ENCODE data around the gene EXTL1. TPM values are rescaled to one million over a fixed set of nuclear protein-coding genes. Genes with fewer than 3 reads are reported as not detected.

Gene EXTL1
- total RNA-seq, 2 donors from 2014 or later, result 0.79 to 1.4 TPM

DNA sequence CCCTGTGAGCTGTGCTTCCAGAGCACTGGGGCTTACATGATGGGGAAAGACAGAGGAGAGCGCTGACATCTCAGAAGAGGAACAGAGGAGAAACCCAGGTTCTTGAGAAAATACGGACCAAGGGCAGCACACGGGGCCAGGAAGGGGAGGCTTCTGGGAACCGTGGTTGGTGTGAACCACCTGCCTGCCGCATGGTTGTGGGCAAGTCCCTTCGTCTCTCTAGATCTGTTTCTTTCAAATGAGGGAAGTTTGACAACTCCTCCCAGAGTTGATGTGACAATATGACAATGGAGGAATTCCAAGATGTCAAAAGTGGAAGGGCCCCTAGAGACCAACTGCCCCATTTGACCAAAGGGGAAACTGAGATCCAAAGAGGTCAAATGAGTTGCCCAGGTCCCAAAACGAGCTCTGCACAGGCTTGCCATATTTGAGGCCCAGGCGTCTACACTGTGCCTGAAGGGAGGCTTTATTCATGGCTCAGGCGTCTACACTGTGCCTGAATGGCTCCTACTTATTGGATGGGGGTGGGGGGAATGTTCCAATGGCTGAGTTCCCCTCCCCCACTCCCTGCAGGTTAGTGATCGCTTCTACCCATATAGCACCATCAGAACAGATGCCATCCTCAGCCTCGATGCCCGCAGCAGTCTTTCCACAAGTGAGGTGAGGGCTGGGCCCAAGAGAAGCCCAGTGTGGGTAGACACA is 11.2 kb downstream of the EXTL1 start:
- no peaks in the 10 kb centered on the region for H3K36me3 ChIP-seq
- H3K4me1 ChIP-seq, result peaks cover 0 to 17% of the 10 kb centered on the region in 2 donors
- no peak overlapping the region for H3K4me3 ChIP-seq
- DNase-seq (ENCODE audit: low spot score), result no peak
- TF ChIP-seq, protein P1, sequence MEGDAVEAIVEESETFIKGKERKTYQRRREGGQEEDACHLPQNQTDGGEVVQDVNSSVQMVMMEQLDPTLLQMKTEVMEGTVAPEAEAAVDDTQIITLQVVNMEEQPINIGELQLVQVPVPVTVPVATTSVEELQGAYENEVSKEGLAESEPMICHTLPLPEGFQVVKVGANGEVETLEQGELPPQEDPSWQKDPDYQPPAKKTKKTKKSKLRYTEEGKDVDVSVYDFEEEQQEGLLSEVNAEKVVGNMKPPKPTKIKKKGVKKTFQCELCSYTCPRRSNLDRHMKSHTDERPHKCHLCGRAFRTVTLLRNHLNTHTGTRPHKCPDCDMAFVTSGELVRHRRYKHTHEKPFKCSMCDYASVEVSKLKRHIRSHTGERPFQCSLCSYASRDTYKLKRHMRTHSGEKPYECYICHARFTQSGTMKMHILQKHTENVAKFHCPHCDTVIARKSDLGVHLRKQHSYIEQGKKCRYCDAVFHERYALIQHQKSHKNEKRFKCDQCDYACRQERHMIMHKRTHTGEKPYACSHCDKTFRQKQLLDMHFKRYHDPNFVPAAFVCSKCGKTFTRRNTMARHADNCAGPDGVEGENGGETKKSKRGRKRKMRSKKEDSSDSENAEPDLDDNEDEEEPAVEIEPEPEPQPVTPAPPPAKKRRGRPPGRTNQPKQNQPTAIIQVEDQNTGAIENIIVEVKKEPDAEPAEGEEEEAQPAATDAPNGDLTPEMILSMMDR (IDR thresholded peaks at IDR 0.05), result no peak
- no peaks in the 10 kb centered on the region for H3K27me3 ChIP-seq
- no peaks in the 10 kb centered on the region for H3K9me3 ChIP-seq
- no peak overlapping the region for H3K27ac ChIP-seq

DNA sequence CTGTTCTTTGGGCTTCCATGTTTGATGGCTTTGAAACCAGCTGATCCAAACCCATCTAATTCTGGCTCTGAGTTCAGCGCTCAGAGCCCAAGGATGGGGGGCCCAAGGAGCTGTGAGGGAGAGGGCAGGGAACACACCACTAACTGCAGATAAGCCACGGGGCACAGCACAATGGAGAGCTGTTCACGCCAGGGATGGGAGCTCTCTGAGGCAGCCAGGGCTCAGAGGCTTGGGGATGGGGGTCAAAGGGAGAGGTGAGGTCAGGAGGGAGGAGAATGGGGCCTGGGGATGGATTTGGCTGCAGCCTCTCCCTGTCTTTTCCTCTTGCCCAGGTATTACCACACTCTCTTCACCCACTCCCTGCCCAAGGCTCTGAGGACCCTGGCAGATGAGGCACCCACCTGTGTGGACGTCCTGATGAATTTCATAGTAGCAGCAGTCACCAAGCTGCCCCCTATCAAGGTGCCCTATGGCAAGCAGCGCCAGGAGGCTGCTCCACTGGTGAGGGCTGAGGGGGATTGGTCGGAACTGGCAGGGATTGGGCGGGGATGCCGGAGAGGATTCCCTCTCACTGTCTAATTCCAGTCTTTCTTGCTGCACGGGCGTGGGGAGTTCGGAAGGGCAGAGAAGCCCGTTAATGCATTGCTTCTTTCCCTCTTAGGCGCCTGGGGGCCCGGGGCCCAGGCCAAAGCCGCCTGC is 13.1 kb downstream of the EXTL1 start:
- H3K27me3 ChIP-seq, result no peaks in the 10 kb centered on the region
- peak overlapping the region; percentile 72 to 85 for H3K4me3 ChIP-seq
- H3K27ac ChIP-seq, result peak overlapping the region; percentile 96
- no peaks in the 10 kb centered on the region for H3K36me3 ChIP-seq
- TF ChIP-seq, protein P1 (IDR thresholded peaks at IDR 0.05), result no peak
- no peaks in the 10 kb centered on the region for H3K9me3 ChIP-seq
- H3K4me1 ChIP-seq, result peaks cover 0 to 17% of the 10 kb centered on the region in 2 donors
- no peak for DNase-seq (ENCODE audit: low spot score)

DNA sequence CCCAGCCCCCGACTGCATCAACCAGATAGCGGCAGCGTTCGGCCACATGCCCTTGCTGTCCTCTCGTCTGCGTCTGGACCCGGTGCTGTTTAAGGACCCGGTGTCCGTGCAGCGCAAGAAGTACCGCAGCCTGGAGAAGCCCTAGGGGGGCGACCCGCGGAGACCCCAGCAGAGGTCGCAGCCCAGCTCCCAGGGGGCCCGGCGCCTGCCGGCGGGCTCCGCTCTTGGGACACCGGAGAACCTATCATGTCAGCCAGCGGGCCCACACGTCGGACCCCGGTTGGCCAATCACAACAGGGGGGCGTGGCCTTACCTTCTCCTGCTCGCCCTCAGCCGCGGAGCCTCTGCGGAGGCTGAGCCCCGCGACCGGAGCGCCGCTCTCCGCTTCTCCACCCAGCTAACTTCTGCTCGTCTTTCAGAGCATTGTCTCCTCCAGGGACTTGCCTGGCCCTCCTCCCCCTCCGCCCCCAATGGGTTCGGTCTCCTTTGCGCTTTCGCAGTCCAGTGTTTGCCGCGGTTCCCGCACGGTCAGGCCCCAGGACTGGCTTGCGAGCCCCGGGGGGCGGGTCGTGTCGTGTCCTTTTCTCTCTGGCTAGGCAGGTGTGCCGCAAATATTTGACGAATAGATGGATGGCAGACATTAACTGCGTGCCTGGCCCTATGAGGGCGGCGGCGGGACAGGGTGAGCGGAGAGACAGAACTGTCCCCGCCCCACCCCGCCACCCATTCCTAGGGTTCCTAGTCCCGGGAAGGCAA is 13.8 kb downstream of the EXTL1 start:
- TF ChIP-seq, protein P1 (IDR thresholded peaks at IDR 0.05), result no peak

DNA sequence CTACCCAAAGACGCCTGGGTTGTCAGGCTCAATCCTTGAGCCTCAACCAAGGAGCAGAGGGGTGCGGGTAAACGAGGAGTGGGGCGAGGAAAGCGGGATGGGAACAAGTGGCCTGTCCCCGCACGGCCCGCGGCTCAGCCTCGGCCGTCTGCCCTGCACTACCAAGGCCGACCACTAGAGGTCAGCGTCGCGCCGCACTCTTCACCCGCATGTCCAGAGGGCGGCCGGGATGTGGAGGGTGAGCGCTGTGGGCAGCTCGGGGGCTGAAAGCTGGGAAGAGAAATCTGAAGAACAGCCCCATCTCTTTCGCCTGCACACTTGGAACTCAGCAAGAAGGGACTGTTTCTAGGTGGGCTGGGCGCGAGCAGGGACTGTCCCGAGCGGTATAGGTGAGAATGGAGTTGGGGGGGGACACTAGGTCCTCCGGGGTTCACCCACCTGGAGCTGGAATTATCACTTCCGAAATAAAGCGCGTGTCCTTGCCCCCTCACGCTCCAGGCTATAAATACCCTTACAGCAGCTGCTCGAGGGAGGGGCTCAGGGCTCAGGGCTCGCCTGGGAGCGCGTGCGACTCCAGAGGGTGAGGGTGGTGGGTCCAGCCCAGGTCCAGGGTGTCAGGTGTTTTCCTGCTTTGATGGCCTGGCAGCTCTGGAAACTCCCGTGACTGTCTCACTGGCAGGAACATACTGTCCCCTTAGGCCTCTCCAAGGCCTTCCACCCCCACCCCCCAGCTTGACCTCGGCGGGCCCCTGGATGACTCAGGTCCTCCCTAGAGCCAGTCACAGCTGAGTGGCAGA is 14.6 kb downstream of the EXTL1 start:
- H3K4me3 ChIP-seq, result peak overlapping the region; percentile 72 to 85
- peak overlapping the region; percentile 96 for H3K27ac ChIP-seq
- DNase-seq (ENCODE audit: low spot score), result peak; percentile 87
- no peaks in the 10 kb centered on the region for H3K9me3 ChIP-seq
- TF ChIP-seq, protein P1 (IDR thresholded peaks at IDR 0.05), result peak; percentile 100
- H3K27me3 ChIP-seq, result no peaks in the 10 kb centered on the region
- peaks cover 0 to 17% of the 10 kb centered on the region in 2 donors for H3K4me1 ChIP-seq
- H3K36me3 ChIP-seq, result no peaks in the 10 kb centered on the region

More for the DNA sequence above, 13.8 kb downstream of the EXTL1 start:
- H3K4me3 ChIP-seq, result peak overlapping the region; percentile 72 to 85
- DNase-seq (ENCODE audit: low spot score), result peak; percentile 97
- H3K27me3 ChIP-seq, result no peaks in the 10 kb centered on the region
- H3K27ac ChIP-seq, result peak overlapping the region; percentile 96
- H3K9me3 ChIP-seq, result no peaks in the 10 kb centered on the region
- H3K4me1 ChIP-seq, result peaks cover 0 to 17% of the 10 kb centered on the region in 2 donors
- H3K36me3 ChIP-seq, result no peaks in the 10 kb centered on the region

DNA sequence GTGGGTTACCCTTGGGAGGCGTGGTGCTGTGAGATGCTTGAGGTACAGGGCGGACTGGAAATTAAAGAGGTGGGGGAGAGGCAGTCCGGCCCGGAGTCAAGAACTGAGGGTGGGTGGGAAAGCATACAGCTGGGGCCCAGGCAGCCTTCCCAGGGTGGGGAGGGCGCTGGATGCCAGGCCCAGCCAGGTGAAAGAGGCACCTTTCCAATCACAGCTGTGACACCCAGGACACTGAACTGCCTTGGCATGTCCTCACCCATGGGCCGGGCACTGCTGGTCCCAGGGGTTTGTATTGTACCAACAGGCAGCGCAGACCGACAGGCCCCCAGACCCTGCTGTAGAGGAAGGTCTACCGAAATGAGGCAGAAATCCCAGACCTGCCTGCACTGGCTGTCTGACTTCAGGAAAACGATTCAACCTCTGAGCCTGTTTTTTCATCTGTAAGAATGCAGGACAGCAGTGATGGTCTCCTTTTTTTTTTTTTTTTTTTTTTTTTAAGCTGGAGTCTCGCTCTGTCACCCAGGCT is 15.2 kb downstream of the EXTL1 start:
- TF ChIP-seq, protein P1 (IDR thresholded peaks at IDR 0.05), result no peak
- Histone ChIP-seq H3K36me3 (no peaks in the 10 kb centered on the region), H3K4me1 (peaks cover 0 to 17% of the 10 kb centered on the region in 2 donors), H3K4me3 (no peak overlapping the region), H3K27ac (peak overlapping the region; percentile 96), H3K9me3 (no peaks in the 10 kb centered on the region), H3K27me3 (no peaks in the 10 kb centered on the region)
- DNase-seq (ENCODE audit: low spot score), result no peak

All from right atrium auricular region (tissue), 2 donors.